Naive B cell (primary cell): ENCODE data around the gene RBP7. TPM values are rescaled to one million over a fixed set of nuclear protein-coding genes. Genes with fewer than 3 reads are reported as not detected.

Source experiments
- ATAC-seq, 2 donors: fragments of 150-1000 bp; cut with Tn5 transposase; 2 replicates each; pipeline ENCODE4 v1.10.0; 2021; ENCODE audit warnings: low read depth in 2 of 2, mild to moderate bottlenecking in 2 of 2, moderate library complexity in 2 of 2
- DNase-seq: peaks from one replicate; pipeline ENCODE4 v3.0.0; 2022
- H3K27ac Mint-ChIP-seq, 6 donors: one replicate each; pipeline ENCODE4 v1.8.0; 2020 to 2022; ENCODE audit warnings: mild to moderate bottlenecking in 6 of 6, mixed read lengths in 6 of 6, moderate library complexity in 5 of 6, inconsistent platforms in 2 of 6
- H3K27me3 Mint-ChIP-seq, 3 donors: one replicate each; pipeline ENCODE4 v1.8.0; 2021 to 2022; ENCODE audit warnings: mixed read lengths in 3 of 3, mild to moderate bottlenecking in 1 of 3
- H3K36me3 Mint-ChIP-seq, 2 donors: one replicate each; pipeline ENCODE4 v1.8.0; 2020 to 2022; ENCODE audit warnings: mixed read lengths in 2 of 2, inconsistent platforms in 1 of 2, mild to moderate bottlenecking in 1 of 2
- H3K4me1 Mint-ChIP-seq, 3 donors: one replicate each; pipeline ENCODE4 v1.8.0; 2020 to 2022; ENCODE audit warnings: mixed read lengths in 3 of 3, inconsistent platforms in 1 of 3, mild to moderate bottlenecking in 1 of 3, moderate library complexity in 1 of 3
- H3K4me3 Mint-ChIP-seq, 8 donors: one replicate each; pipeline ENCODE4 v1.8.0; 2020 to 2022; ENCODE audit warnings: mild to moderate bottlenecking in 8 of 8, mixed read lengths in 8 of 8, moderate library complexity in 8 of 8, inconsistent platforms in 2 of 8
- H3K9me3 Mint-ChIP-seq, 7 donors: one replicate each; pipeline ENCODE4 v1.8.0; 2020 to 2022; ENCODE audit warnings: mixed read lengths in 7 of 7, mild to moderate bottlenecking in 5 of 7, inconsistent platforms in 2 of 7, moderate library complexity in 1 of 7
- polyA plus RNA-seq, 6 donors: library from polyadenylated mRNA; unstranded; fragments of 300-500 nt; fragmentation: Illumina TruSeq; gene quantifications; one replicate each; pipeline ENCODE4 v1.2.3, GENCODE V29; 2021; ENCODE audit warnings: low read depth in 6 of 6

The RBP7 gene
- polyA plus RNA-seq, 6 donors from 2014 or later = 1.1 TPM; not detected in 5

DNA sequence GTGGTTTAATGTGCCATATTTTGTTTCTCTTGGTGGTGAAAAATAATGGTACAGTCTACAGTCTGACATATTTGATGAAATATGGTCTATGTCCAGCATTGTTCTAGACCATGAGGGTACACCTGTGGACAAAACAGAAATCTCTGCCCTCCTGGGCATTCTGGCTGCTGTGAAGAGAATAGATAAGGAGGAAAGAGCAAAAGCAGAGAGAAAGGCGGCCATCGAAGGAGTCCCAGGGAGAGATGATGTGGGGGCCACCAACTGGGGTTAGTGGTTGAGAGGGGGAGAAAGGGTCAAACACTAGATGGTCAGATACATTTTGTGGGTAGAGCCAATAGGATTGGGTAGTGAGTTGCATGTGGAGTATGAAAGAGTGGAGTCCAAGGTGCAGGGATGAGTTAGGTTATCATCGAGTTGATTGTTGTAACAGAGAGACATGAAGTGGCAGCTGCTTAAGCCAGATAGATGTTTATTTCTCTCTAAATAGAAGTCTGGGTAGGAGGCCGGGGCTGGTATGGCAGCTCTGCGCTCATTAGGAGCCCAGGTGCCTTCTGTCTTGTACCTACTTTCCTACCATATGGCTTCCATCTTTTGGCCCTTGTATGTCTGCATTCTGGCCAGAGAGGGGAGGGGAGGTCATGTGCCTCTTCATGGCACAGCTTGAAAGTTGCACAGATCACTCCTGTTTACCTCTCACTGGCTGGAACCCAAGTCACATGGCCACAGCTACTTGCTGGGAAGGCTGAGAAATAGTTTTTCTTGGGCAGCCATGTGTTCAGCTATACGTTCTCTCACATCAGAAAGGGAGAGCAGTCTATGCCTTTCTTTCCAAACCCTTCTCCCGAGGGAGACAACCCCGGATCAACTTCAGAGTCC, 48.7 kb downstream of the RBP7 start:
- Mint-ChIP-seq H3K27ac (peak overlapping the region in 3 of 6 donors; percentile 7 to 46 (median 15)), H3K9me3 (no peaks in the 10 kb centered on the region), H3K4me3 (peak overlapping the region in 1 of 8 donors; percentile 42), H3K4me1 (peaks cover 27 to 41% (median 27%) of the 10 kb centered on the region in 3 donors), H3K36me3 (peaks cover 7 to 9% of the 10 kb centered on the region in 2 donors), H3K27me3 (no peaks in the 10 kb centered on the region)
- DNase-seq (no peak), ATAC-seq (no peak)

DNA sequence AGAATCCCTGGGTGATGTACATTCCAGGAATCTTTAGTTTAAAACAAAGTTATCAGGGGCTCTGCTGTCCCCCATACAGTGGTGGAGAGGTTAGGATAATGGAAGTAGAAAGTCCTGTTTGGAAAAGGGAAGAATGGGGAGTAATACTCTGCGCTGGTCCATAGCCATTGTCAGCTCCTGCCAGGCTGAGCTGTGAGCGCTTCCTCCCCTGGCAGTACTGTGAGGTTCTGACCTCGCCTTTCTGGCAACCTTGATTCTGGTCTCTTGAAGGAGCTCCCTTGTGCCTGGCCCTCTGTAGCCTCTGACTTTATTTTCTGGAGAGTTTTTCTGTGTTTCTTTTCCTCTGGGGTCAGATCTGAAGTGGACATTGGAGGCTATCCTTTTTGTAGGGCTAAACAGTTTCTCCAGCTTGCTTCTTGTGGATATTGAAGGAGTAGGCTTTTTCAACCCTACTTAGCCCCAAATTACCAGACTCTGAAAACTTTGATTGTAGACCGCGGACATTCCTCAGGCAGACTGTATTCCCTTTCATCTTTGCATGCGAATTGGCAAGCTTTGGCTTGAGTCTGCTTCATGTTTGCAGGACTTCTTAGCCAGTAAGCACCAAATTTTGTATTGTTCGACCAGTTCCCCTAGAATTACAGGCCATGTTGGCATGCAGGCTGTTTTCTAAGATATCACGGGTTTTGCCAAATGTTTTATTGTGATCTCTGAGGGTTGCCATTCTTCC, 49.5 kb downstream of the RBP7 start:
- no peak overlapping the region for H3K27ac Mint-ChIP-seq
- H3K4me1 Mint-ChIP-seq = peaks cover 24 to 41% (median 27%) of the 10 kb centered on the region in 3 donors
- DNase-seq = no peak
- no peak overlapping the region for H3K4me3 Mint-ChIP-seq
- ATAC-seq = no peak
- H3K9me3 Mint-ChIP-seq = no peaks in the 10 kb centered on the region
- peaks cover 7 to 9% of the 10 kb centered on the region in 2 donors for H3K36me3 Mint-ChIP-seq
- no peaks in the 10 kb centered on the region for H3K27me3 Mint-ChIP-seq

DNA sequence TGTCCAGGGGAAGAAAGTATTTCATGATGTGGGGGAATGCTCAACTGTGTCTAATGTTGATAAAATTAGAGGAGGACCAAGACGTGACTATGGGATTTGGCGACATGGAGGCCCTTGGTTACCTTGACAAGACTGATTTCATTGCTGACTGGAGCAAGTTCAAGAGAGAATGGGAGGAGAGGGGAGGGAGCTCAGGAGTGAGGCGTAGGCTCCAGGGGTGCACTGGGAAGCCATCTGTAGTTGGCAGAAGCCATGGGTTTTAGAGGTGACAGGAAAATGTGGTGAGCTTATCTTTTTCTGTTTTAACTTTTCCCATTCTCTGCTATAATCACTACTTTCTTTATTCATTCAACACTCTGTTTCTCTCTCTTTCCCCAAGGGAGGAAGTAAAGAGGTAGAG, 51.6 kb downstream of the RBP7 start:
- no peak for ATAC-seq
- H3K27ac Mint-ChIP-seq = peak overlapping the region in 3 of 6 donors; percentile 17 to 30 (median 29)

DNA sequence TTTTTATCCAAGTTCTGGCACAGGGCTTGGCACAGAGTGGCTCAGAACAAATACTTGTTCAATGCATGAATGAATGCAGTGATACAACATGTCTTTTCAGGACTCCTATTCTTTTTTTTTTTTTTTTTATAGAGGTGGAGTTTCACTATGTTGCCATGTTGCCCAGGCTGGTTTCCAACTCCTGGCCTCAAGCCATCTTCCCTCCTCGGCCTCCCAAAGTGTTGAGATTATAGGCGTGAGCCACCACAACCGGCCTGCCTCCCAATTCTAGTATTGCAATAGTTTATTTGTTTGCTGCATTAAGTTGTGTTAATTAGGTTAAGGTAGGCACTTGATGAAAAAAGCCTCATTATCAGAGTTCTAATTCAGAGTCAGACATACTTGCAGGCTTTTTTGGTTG, 53.6 kb downstream of the RBP7 start:
- Mint-ChIP-seq H3K4me1 (peaks cover 20 to 31% (median 28%) of the 10 kb centered on the region in 3 donors), H3K27ac (no peak overlapping the region), H3K27me3 (no peaks in the 10 kb centered on the region), H3K4me3 (no peak overlapping the region), H3K36me3 (peaks cover 0 to 6% of the 10 kb centered on the region in 2 donors), H3K9me3 (no peaks in the 10 kb centered on the region)
- no peak for DNase-seq
- no peak for ATAC-seq

More for the DNA sequence above, 51.6 kb downstream of the RBP7 start:
- H3K36me3 Mint-ChIP-seq = peaks cover 0 to 6% of the 10 kb centered on the region in 2 donors
- no peaks in the 10 kb centered on the region for H3K9me3 Mint-ChIP-seq
- no peak overlapping the region for H3K4me3 Mint-ChIP-seq
- H3K4me1 Mint-ChIP-seq = peaks cover 20 to 43% (median 27%) of the 10 kb centered on the region in 3 donors
- no peaks in the 10 kb centered on the region for H3K27me3 Mint-ChIP-seq
- DNase-seq = no peak

DNA sequence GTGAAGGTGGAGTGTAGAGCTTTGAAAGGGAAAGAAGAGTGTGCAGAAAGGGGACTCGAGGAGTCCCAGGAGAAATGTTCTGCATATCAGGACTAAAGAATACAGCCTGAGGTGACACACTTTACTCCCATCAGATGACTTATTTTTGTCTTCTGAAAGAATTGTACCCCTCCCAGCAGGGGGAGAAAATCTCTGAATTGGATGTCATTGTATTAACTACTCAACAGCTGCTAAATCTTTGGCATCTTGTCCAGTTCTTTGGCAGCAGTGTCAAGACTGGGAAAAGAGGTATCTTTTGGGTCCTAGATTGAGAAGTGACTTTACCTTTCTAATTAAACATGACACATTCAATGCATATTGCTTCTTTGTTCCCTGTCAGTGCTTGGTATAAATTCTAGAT, 54.6 kb downstream of the RBP7 start:
- DNase-seq (no peak), ATAC-seq (no peak)
- Mint-ChIP-seq H3K27me3 (no peaks in the 10 kb centered on the region), H3K9me3 (no peaks in the 10 kb centered on the region), H3K27ac (no peak overlapping the region), H3K36me3 (peaks cover 0 to 6% of the 10 kb centered on the region in 2 donors), H3K4me1 (peaks cover 15 to 21% (median 19%) of the 10 kb centered on the region in 3 donors), H3K4me3 (no peak overlapping the region)

DNA sequence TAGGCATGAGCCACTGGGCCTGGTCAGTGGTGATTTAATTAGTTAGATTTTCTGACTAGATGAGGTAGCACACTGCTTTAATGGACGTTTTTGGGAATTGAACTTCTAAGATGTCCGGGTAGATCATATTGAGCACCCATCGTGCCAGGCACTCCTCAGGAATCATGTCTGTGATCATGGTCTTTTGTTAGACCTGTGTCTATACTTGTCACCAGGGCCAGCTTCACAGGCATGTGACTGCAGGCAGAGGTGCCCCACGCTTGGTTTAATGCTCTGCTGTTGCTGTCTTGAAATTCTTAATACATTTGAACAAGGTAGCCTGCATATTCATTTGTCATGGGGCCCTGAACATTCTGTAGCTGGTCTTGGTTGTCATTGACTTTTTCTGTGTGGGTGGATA, 55.3 kb downstream of the RBP7 start:
- peak overlapping the region in 1 of 6 donors; percentile 56 for H3K27ac Mint-ChIP-seq
- H3K9me3 Mint-ChIP-seq = no peaks in the 10 kb centered on the region
- DNase-seq (no peak), ATAC-seq (no peak)
- H3K27me3 Mint-ChIP-seq = no peaks in the 10 kb centered on the region
- peaks cover 10 to 14% (median 13%) of the 10 kb centered on the region in 3 donors for H3K4me1 Mint-ChIP-seq
- H3K36me3 Mint-ChIP-seq = peaks cover 0 to 6% of the 10 kb centered on the region in 2 donors
- H3K4me3 Mint-ChIP-seq = no peak overlapping the region

DNA sequence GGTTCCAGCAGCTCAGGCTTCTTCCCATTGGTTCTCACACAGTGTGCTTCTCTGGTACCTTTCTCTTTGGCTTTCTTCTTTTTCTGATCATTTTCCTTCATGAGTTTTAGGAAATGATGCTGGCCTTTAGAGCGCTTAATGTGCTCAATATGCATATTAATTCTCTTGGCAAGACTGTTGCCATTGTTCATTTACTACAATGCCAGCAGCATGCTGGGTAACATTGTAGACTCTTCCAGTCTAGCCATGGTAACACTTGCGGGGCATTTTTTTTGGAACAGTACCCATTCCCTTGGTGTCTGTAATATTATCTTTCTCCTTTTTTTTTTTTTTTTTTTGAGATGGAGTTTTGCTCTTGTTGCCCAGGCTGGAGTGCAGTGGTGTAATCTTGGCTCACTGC, 57.4 kb downstream of the RBP7 start:
- Mint-ChIP-seq H3K4me1 (peaks cover 9 to 18% (median 12%) of the 10 kb centered on the region in 3 donors), H3K36me3 (peaks cover 0 to 6% of the 10 kb centered on the region in 2 donors), H3K4me3 (no peak overlapping the region), H3K9me3 (no peaks in the 10 kb centered on the region), H3K27me3 (no peaks in the 10 kb centered on the region), H3K27ac (no peak overlapping the region)
- DNase-seq (no peak), ATAC-seq (no peak)

DNA sequence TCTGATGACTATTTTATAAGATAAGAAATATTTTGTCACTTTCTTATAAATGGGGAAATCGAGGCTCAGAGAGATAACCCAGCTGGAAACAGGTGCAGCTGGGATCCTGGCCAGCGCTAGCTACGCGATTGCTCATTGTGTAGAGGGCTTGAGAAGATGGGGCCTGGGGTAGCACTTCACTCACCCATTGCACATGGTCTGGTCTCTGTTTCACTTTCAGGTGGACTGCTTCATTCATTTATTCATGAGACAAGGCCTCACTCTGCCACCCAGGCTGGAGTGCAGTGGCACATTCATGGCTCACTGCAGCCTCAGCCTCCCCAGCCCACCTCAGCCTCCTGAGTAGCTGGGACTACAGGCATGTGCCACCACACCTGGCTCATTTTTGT, 59.6 kb downstream of the RBP7 start:
- H3K9me3 Mint-ChIP-seq = no peaks in the 10 kb centered on the region
- no peak overlapping the region for H3K27ac Mint-ChIP-seq
- no peak for DNase-seq
- ATAC-seq = no peak
- H3K4me1 Mint-ChIP-seq = peaks cover 9 to 18% (median 12%) of the 10 kb centered on the region in 3 donors
- H3K27me3 Mint-ChIP-seq = no peaks in the 10 kb centered on the region
- peaks cover 0 to 6% of the 10 kb centered on the region in 2 donors for H3K36me3 Mint-ChIP-seq
- H3K4me3 Mint-ChIP-seq = no peak overlapping the region

DNA sequence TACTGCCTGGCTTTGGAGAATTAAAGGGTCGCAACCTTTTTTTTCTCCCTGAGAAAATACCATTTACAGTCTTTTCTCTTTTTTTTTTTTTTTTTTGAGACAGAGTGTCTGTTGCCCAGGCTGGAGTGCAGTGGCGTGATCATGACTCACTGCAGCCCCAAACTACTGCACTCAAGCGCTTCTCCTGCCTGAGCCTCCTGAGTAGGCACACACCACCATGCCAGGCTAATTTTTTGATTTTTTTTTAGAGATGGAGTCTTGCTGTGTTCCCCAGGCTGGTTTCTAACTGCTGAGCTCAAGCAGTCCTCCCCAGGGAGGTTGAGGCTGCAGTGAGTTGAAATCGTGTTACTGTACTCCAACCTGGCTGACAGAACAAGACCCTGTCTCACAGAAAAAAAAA, 60.3 kb downstream of the RBP7 start:
- Mint-ChIP-seq H3K4me3 (no peak overlapping the region), H3K27me3 (no peaks in the 10 kb centered on the region), H3K27ac (no peak overlapping the region), H3K4me1 (peaks cover 5 to 18% (median 12%) of the 10 kb centered on the region in 3 donors), H3K36me3 (peaks cover 0 to 6% of the 10 kb centered on the region in 2 donors), H3K9me3 (no peaks in the 10 kb centered on the region)
- DNase-seq (no peak), ATAC-seq (no peak)

DNA sequence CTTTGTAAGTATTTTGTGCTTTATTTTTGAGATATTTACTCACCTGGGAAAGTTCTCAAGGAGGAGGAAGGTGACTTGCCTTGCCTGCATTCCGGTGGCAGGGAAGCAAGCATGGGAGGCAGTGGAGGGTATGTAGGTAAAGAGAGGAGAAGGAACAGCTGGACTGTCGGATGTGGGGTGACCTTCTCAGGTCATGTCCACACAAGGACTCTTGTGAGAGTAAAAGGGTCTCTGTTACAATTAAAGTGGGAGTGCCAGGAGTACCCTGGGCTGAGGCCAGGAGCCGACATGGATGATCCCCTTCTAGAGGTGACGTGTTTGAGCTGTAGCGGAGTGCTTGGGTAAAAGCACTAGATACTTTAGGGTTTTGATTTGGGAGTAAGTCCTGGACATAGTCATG, 60.8 kb downstream of the RBP7 start:
- H3K4me1 Mint-ChIP-seq = peaks cover 5 to 18% (median 12%) of the 10 kb centered on the region in 3 donors

DNA sequence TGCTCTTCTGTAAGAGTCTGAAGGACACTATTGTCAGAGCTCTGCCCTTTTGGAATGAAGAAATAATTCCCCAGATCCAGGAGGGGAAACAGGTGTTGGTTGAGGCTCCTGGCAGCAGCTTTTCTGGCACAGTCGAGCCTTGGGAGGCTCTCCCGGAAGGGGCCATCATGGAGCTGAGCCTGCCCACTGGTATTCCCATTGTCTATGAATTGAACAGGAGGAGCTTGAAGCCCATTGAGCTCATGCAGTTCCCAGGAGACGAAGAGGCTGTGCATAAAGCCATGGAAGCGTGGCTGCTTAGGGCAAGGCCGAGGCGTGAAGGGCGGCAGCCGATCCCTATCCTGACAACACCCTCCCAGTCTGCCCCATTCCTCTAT, 62.3 kb downstream of the RBP7 start:
- Mint-ChIP-seq H3K4me1 (peaks cover 10 to 30% (median 23%) of the 10 kb centered on the region in 3 donors), H3K4me3 (no peak overlapping the region), H3K36me3 (peaks cover 10% of the 10 kb centered on the region in 2 donors), H3K9me3 (no peaks in the 10 kb centered on the region), H3K27me3 (no peaks in the 10 kb centered on the region), H3K27ac (peak overlapping the region in 1 of 6 donors; percentile 92)
- ATAC-seq (no peak), DNase-seq (no peak)

More for the DNA sequence above, 60.8 kb downstream of the RBP7 start:
- Mint-ChIP-seq H3K27ac (peak overlapping the region in 2 of 6 donors; percentile 37 to 92), H3K4me3 (no peak overlapping the region), H3K36me3 (peaks cover 0 to 6% of the 10 kb centered on the region in 2 donors), H3K27me3 (no peaks in the 10 kb centered on the region), H3K9me3 (no peaks in the 10 kb centered on the region)
- DNase-seq (no peak), ATAC-seq (no peak)

DNA sequence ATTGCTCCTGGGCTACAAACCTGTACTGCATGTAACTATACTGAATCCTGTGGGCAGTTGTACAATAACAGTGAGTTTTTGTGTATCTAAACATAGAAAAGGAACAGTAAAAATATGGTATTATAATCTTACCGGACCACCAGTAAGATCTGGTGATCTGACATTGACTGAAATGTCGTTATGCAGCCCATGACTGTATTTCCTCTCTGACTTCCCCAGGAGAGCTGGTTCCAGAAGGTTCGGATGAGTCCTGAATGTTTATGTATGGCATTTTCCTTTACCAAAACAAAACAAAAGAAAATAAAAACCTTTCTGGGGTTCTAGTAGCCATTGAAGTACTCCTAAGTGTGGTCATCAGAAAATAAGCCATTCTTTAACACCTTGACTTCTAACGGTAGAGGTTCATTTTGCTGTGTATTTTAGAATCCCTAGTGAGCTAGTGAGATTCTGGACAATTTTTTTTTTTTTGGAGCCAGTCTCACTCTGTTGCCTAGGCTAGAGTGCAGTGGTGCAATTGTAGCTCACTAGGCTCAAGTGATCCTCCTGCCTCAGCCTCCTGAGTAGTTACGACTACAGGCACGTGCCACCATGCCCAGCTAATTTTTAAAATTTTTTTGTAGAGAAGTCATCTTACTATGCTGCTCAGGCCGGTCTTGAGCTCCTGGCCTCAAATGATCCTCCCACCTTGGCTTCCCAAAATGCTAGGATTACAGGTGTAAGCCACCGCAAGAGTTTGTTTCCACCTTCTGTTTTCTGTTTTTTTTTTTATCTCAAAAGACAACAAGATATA, 63.5 kb downstream of the RBP7 start:
- no peaks in the 10 kb centered on the region for H3K27me3 Mint-ChIP-seq
- no peak overlapping the region for H3K4me3 Mint-ChIP-seq
- peaks cover 10% of the 10 kb centered on the region in 2 donors for H3K36me3 Mint-ChIP-seq
- no peak for DNase-seq
- peak overlapping the region in 1 of 6 donors; percentile 70 for H3K27ac Mint-ChIP-seq
- peaks cover 10 to 31% (median 26%) of the 10 kb centered on the region in 3 donors for H3K4me1 Mint-ChIP-seq
- no peaks in the 10 kb centered on the region for H3K9me3 Mint-ChIP-seq
- ATAC-seq = no peak

DNA sequence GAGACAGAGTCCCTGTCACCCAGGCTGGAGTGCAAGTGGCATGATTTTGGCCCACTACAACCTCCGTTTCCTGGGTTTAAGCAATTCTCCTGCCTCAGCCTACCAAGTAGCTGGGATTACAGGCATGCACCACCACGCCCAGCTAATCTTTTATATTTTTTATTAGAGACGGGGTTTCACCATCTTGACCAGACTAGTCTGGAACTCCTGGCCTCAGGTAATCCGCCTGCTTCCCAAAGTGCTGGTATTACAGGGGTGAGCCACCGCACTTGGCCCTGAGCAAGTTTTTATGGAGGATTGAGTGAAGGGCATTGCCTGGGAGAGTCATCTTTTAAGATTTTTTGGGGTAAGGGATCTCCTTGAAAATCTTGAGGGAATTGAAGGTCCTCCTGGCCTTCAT, 64.2 kb downstream of the RBP7 start:
- DNase-seq (no peak), ATAC-seq (no peak)
- Mint-ChIP-seq H3K36me3 (peaks cover 10% of the 10 kb centered on the region in 2 donors), H3K4me3 (no peak overlapping the region), H3K27me3 (no peaks in the 10 kb centered on the region), H3K27ac (no peak overlapping the region), H3K4me1 (peaks cover 14 to 34% (median 26%) of the 10 kb centered on the region in 3 donors), H3K9me3 (no peaks in the 10 kb centered on the region)
